Measurements from ENCODE around the gene PELI2. TPM values are rescaled to one million over a fixed set of nuclear protein-coding genes. Genes with fewer than 3 reads are reported as not detected.

PELI2 gene
- total and polyA plus RNA-seq, 2 of the 4 experiments (the other 2 are of a cell fraction) = 6.0 to 36.7 TPM

DNA sequence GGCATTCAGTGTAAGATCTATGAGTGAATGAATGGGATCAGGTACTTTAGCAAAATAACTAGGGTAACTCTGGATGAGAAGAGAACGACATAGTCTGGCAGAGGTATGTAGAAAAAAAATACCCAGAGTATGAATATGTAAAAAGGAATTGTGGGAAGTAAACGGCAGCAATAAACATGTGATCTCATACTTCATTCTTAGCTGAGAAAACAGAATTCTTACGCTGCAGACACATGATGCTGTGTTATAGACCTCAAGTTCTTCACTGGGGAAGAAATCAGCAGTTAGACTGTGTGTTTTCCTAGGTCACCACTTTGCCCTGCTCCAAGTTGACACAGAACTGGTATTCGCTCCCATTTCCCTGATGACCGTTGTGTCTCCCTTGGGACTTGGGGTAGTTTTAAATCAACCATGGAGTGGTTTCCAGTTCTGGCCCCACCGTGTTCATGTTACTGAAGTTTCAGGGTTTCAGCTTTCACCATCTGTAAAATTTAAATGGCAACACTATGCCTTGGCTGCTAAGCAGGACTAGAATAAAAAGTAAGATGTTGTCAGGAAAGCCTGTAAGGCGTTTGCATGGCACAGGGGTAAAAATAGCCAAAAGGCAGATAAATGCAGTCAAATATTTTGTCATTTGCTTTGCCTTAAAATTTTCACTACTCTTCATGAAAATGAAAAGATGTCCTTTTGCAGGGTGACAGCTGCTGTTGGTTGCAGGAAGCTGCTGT, 223.7 kb downstream of the PELI2 start (continued):
- TF ChIP-seq, protein P1, sequence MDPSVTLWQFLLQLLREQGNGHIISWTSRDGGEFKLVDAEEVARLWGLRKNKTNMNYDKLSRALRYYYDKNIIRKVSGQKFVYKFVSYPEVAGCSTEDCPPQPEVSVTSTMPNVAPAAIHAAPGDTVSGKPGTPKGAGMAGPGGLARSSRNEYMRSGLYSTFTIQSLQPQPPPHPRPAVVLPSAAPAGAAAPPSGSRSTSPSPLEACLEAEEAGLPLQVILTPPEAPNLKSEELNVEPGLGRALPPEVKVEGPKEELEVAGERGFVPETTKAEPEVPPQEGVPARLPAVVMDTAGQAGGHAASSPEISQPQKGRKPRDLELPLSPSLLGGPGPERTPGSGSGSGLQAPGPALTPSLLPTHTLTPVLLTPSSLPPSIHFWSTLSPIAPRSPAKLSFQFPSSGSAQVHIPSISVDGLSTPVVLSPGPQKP (IDR thresholded peaks at IDR 0.05; ENCODE audit: borderline replicate concordance, low read depth, low read length) = no peak

DNA sequence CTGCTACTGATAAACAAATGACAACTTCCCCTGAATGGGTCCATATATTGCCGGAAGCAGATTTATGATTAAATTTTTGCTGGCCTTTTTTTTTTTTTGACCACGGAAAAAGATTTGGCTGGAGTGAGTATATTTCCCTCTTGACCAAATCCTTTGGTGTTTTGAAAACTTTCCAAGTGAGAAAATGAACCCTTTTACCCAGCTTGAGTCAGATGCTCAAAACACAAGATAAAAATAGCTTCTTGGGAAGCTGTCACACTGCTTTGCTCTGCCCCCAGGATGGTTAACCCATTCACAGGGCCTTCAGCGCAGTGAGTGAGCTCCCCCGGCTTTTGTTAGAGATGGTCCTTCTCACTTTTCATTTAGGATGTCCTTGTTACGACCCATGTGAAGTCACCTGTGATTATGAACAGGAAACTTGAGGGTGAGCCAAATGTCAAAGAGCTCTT, 224.3 kb downstream of the PELI2 start:
- dilution Hi-C loops (cut with HindIII; ENCODE audit: low sequenced_read_pairs, unreplicated experiment) = no loop called here
- Histone ChIP-seq H3K9ac (ENCODE audit: low read depth, low read length) (no peak overlapping the region), H3K36me3 (ENCODE audit: control insufficient read depth, insufficient read depth, low read length) (no peaks in the 10 kb centered on the region), H3K56ac (ENCODE audit: extremely low read depth, insufficient read depth, low read length) (peak overlapping the region; percentile 4; the same call in 1 of the 2 replicates), H4K5ac (ENCODE audit: low read depth, low read length) (peak overlapping the region; percentile 80; the same call in 1 of the 2 replicates), H2BK5ac (ENCODE audit: low read depth, low read length, poor library complexity, severe bottlenecking) (peak overlapping the region; percentile 73), H3K4me1 (ENCODE audit: control insufficient read depth, insufficient read depth, low read length) (peaks cover 32% of the 10 kb centered on the region), H2AK5ac (ENCODE audit: low read depth, low read length) (0 out of 2 replicates have a peak overlapping the region, but pooled peaks have one; percentile 25), H3K18ac (ENCODE audit: low read depth, low read length) (peak overlapping the region; percentile 91), H3K27ac (ENCODE audit: insufficient read depth, low read length) (peak overlapping the region; percentile 89; the same call in 1 of the 2 replicates), H2BK20ac (ENCODE audit: low read depth, low read length) (peak overlapping the region; percentile 67), H2BK120ac (ENCODE audit: low read depth, low read length) (peak overlapping the region; percentile 72), H2AFZ (replicated peaks; ENCODE audit: low read length, poor library complexity) (no peak overlapping the region), H2BK15ac (ENCODE audit: low read depth, low read length) (peak overlapping the region; percentile 62; the same call in 2 of the 3 replicates), H4K91ac (ENCODE audit: insufficient read depth, low read depth, low read length) (peak overlapping the region; percentile 63), H4K8ac (ENCODE audit: low read depth in 2 of 2, low read length in 2 of 2) (peak overlapping the region; percentile 24 to 84; a peak in 3 of 4 replicates), H3K27me3 (ENCODE audit: control insufficient read depth, insufficient read depth, low read length) (no peaks in the 10 kb centered on the region), H3K23ac (ENCODE audit: low read depth, low read length) (peak overlapping the region; percentile 21; the same call in 1 of the 2 replicates), H3K14ac (replicated peaks; ENCODE audit: low read depth, low read length) (peak overlapping the region; percentile 54), H4K20me1 (ENCODE audit: insufficient read depth, low read length) (no peaks in the 10 kb centered on the region), H3K4ac (ENCODE audit: low read depth, low read length) (peak overlapping the region; percentile 76), H3K9me1 (ENCODE audit: insufficient read depth, low read length) (peaks cover 21% of the 10 kb centered on the region), H3K4me3 (ENCODE audit: insufficient read depth, low read depth, low read length) (no peak overlapping the region), H3K4me2 (ENCODE audit: low read depth, low read length) (peak overlapping the region; percentile 71; the same call in 1 of the 2 replicates), H3K9me3 (ENCODE audit: control insufficient read depth, insufficient read depth, low read length) (no peaks in the 10 kb centered on the region), H2AK9ac (replicated peaks; ENCODE audit: low read depth, low read length, poor library complexity) (no peak overlapping the region), H3K79me1 (ENCODE audit: low read depth in 1 of 2, low read length in 2 of 2) (no peaks in the 10 kb centered on the region)
- WGBS, 2 experiments (ENCODE audit: extremely low coverage in 2 of 2, insufficient read length in 1 of 2) = no CpG with 5 or more reads among the region's 5 CpGs
- peak; percentile 86 for DNase-seq
- in situ Hi-C loops (cut with MboI; ENCODE audit: low sequenced_read_pairs) = loop anchor here (10.0 to 25.0 kb wide), 2 partner anchors 498 to 905 kb away; partner anchors contain the start of gene TBPL2
- no peak for ATAC-seq (ENCODE audit: low read depth)
- no TSS peak for BruUV-seq (replicated peaks)
- TF ChIP-seq, protein P2, sequence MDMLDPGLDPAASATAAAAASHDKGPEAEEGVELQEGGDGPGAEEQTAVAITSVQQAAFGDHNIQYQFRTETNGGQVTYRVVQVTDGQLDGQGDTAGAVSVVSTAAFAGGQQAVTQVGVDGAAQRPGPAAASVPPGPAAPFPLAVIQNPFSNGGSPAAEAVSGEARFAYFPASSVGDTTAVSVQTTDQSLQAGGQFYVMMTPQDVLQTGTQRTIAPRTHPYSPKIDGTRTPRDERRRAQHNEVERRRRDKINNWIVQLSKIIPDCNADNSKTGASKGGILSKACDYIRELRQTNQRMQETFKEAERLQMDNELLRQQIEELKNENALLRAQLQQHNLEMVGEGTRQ (IDR thresholded peaks at IDR 0.05; ENCODE audit: low read depth, low read length) = no peak
- TF ChIP-seq, protein P3, sequence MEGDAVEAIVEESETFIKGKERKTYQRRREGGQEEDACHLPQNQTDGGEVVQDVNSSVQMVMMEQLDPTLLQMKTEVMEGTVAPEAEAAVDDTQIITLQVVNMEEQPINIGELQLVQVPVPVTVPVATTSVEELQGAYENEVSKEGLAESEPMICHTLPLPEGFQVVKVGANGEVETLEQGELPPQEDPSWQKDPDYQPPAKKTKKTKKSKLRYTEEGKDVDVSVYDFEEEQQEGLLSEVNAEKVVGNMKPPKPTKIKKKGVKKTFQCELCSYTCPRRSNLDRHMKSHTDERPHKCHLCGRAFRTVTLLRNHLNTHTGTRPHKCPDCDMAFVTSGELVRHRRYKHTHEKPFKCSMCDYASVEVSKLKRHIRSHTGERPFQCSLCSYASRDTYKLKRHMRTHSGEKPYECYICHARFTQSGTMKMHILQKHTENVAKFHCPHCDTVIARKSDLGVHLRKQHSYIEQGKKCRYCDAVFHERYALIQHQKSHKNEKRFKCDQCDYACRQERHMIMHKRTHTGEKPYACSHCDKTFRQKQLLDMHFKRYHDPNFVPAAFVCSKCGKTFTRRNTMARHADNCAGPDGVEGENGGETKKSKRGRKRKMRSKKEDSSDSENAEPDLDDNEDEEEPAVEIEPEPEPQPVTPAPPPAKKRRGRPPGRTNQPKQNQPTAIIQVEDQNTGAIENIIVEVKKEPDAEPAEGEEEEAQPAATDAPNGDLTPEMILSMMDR (conservative IDR thresholded peaks at IDR 0.05; ENCODE audit: low read depth, low read length) = no peak
- TF ChIP-seq CHD1 (IDR thresholded peaks at IDR 0.05; ENCODE audit: low read depth, low read length) (no peak), RFX5 (IDR thresholded peaks at IDR 0.05; ENCODE audit: low read depth, low read length) (no peak)
- TF ChIP-seq, protein P1 (IDR thresholded peaks at IDR 0.05; ENCODE audit: borderline replicate concordance, low read depth, low read length) = no peak
- CTCF ChIA-PET = interaction anchor here (0.6 to 1.2 kb wide), 6 partner anchors 9 to 952 kb away, joined by 3 to 6 read pairs (median 4); no protein-coding TSS in a partner anchor
- intact Hi-C loops (cut with micrococcal nuclease) = loop anchor here (5.0 kb wide), 1 partner anchor 500 kb away; no protein-coding TSS in a partner anchor
- POLR2A ChIA-PET (ENCODE audit: unreplicated experiment) = no interaction called here
